ENCODE results near the gene TANC1.
A peak's percentile ranks its signal among the peaks of the same experiment; 100 is the strongest.

Gene TANC1

GRCh38 chr2:159066541-159067156, 98.2 kb downstream of the TANC1 start:
- H3K27ac Mint-ChIP-seq: no peak overlapping the region
- DNase-seq: no peak
- H3K4me1 Mint-ChIP-seq: peaks cover 74% of the 10 kb centered on the region
- H3K36me3 Mint-ChIP-seq (ENCODE audit: low read depth): peaks cover 55% of the 10 kb centered on the region
- no peaks in the 10 kb centered on the region for H3K9me3 Mint-ChIP-seq
- TF ChIP-seq CTCF (IDR thresholded peaks at IDR 0.05): no peak
- H3K27me3 Mint-ChIP-seq (ENCODE audit: low read depth, poor library complexity): no peaks in the 10 kb centered on the region
- H3K4me3 Mint-ChIP-seq: no peak overlapping the region

GRCh38 chr2:159067971-159068370, 99.5 kb downstream of the TANC1 start:
- Mint-ChIP-seq H3K9me3 (no peaks in the 10 kb centered on the region), H3K4me1 (peaks cover 72% of the 10 kb centered on the region), H3K27me3 (ENCODE audit: low read depth, poor library complexity) (no peaks in the 10 kb centered on the region), H3K36me3 (ENCODE audit: low read depth) (peaks cover 56% of the 10 kb centered on the region), H3K27ac (no peak overlapping the region), H3K4me3 (no peak overlapping the region)
- DNase-seq: no peak
- TF ChIP-seq CTCF (IDR thresholded peaks at IDR 0.05): no peak

GRCh38 chr2:159069229-159069628, 100.8 kb downstream of the TANC1 start:
- peaks cover 67% of the 10 kb centered on the region for H3K4me1 Mint-ChIP-seq
- TF ChIP-seq CTCF (IDR thresholded peaks at IDR 0.05): no peak
- H3K4me3 Mint-ChIP-seq: no peak overlapping the region
- H3K36me3 Mint-ChIP-seq (ENCODE audit: low read depth): peaks cover 66% of the 10 kb centered on the region
- no peaks in the 10 kb centered on the region for H3K27me3 Mint-ChIP-seq (ENCODE audit: low read depth, poor library complexity)
- DNase-seq: no peak
- no peak overlapping the region for H3K27ac Mint-ChIP-seq
- H3K9me3 Mint-ChIP-seq: no peaks in the 10 kb centered on the region

DNA sequence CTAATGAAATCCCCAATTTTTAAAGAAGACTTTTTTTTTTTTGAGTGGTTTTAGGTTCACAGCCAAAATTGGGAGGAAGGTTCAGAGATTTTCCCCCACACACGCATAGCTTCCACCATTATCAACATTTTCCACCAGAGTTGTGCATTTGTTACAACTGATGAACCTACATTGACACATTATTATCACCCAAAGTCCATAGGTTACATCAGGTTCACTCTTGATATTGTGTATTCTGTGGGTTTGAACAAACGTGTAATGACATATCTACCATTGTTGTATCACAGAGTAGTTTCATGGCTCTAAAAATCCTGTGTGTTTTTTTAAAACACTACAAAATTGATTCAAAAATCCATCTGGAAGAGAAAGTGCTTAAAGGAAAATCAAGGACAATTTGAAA, 101.8 kb downstream of the TANC1 start:
- peaks cover 62% of the 10 kb centered on the region for H3K4me1 Mint-ChIP-seq
- H3K27ac Mint-ChIP-seq: peak overlapping the region; percentile 18
- peaks cover 75% of the 10 kb centered on the region for H3K36me3 Mint-ChIP-seq (ENCODE audit: low read depth)
- no peak overlapping the region for H3K4me3 Mint-ChIP-seq
- no peak for TF ChIP-seq CTCF (IDR thresholded peaks at IDR 0.05)
- H3K27me3 Mint-ChIP-seq (ENCODE audit: low read depth, poor library complexity): no peaks in the 10 kb centered on the region
- no peak for DNase-seq
- H3K9me3 Mint-ChIP-seq: no peaks in the 10 kb centered on the region

GRCh38 chr2:159071190-159071915, 102.9 kb downstream of the TANC1 start:
- no peak for DNase-seq
- Mint-ChIP-seq H3K27ac (no peak overlapping the region), H3K36me3 (ENCODE audit: low read depth) (peaks cover 68% of the 10 kb centered on the region), H3K27me3 (ENCODE audit: low read depth, poor library complexity) (no peaks in the 10 kb centered on the region), H3K4me1 (peaks cover 51% of the 10 kb centered on the region), H3K4me3 (no peak overlapping the region), H3K9me3 (no peaks in the 10 kb centered on the region)
- no peak for TF ChIP-seq CTCF (IDR thresholded peaks at IDR 0.05)

DNA sequence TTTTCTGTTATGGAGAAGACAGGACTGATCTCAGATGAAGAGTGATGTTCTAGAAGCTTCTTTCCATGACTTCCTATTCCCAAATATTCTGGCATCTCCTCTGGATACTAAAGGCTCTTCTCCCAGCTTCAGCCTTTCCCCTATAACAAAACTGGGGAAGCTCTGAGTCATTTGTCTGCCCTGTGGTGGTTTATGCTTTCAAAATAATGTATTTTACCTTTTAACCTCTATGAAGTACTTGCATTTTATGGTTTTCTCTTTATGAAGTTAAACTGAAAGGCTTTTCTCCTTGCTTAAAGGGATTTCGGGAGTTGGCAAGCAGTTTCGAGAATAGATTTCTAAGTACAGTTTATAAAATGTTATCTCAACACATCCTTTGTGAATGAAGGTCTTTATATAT, 104.4 kb downstream of the TANC1 start:
- H3K4me1 Mint-ChIP-seq: peaks cover 38% of the 10 kb centered on the region
- no peak for DNase-seq
- no peak for TF ChIP-seq CTCF (IDR thresholded peaks at IDR 0.05)
- no peak overlapping the region for H3K4me3 Mint-ChIP-seq
- no peaks in the 10 kb centered on the region for H3K27me3 Mint-ChIP-seq (ENCODE audit: low read depth, poor library complexity)
- no peak overlapping the region for H3K27ac Mint-ChIP-seq
- peaks cover 69% of the 10 kb centered on the region for H3K36me3 Mint-ChIP-seq (ENCODE audit: low read depth)
- H3K9me3 Mint-ChIP-seq: no peaks in the 10 kb centered on the region
